Astrocyte (in vitro differentiated cells and primary cell): ENCODE measurements around the gene PXT1.

Experiments used
- EZH2 ChIP-seq: IDR thresholded peaks from 2 replicates; pipeline ENCODE4 v1.6.1; 2012; ENCODE audit warnings: mild to moderate bottlenecking, low read length, inconsistent platforms; ENCODE audit not compliant: insufficient read depth
- TF ChIP-seq, protein P1 (sequence below): IDR thresholded peaks from 2 replicates; pipeline ENCODE4 v1.5.1; 2011; ENCODE audit warnings: low read depth, mild to moderate bottlenecking, inconsistent platforms, low read length, moderate library complexity; ENCODE audit not compliant: insufficient read depth

DNA sequence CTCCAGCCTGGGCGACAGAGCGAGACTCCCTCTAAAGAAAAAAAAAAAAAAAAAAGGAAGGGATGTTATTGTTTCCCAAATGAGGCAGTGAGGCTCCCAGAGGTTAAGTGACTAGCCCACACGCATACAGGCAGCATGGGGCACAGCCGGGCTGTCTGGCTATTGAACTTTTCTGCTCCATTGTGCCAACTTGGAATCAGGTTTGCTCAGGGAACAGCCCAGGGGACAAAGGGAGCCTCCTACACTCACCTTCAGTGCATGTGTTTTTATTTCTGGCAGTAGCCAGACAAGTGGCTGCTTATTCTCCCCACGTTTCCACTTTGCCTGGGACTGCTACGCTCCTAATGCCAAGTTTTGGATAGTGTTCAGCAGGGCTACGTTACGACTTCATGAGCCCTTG is 65.9 kb downstream of the PXT1 start:
- TF ChIP-seq, protein P1, sequence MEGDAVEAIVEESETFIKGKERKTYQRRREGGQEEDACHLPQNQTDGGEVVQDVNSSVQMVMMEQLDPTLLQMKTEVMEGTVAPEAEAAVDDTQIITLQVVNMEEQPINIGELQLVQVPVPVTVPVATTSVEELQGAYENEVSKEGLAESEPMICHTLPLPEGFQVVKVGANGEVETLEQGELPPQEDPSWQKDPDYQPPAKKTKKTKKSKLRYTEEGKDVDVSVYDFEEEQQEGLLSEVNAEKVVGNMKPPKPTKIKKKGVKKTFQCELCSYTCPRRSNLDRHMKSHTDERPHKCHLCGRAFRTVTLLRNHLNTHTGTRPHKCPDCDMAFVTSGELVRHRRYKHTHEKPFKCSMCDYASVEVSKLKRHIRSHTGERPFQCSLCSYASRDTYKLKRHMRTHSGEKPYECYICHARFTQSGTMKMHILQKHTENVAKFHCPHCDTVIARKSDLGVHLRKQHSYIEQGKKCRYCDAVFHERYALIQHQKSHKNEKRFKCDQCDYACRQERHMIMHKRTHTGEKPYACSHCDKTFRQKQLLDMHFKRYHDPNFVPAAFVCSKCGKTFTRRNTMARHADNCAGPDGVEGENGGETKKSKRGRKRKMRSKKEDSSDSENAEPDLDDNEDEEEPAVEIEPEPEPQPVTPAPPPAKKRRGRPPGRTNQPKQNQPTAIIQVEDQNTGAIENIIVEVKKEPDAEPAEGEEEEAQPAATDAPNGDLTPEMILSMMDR: no peak
- no peak for TF ChIP-seq EZH2
